BLaER1 (cell line): ENCODE measurements around the gene ELF5.

Experiments
- H3K27ac ChIP-seq: shearing (Covaris generic); formaldehyde crosslinking; 2 replicates; pipeline ENCODE4 v1.8.1; 2022
- H3K27me3 ChIP-seq: shearing (Covaris generic); formaldehyde crosslinking; 2 replicates; pipeline ENCODE4 v1.8.1; 2022
- H3K36me3 ChIP-seq: shearing (Covaris generic); formaldehyde crosslinking; 2 replicates; pipeline ENCODE4 v1.8.1; 2022
- H3K4me1 ChIP-seq: shearing (Covaris generic); formaldehyde crosslinking; 2 replicates; pipeline ENCODE4 v1.8.1; 2022
- H3K4me2 ChIP-seq: shearing (Covaris generic); formaldehyde crosslinking; 2 replicates; pipeline ENCODE4 v1.8.1; 2022
- H3K4me3 ChIP-seq: shearing (Covaris generic); formaldehyde crosslinking; 2 replicates; pipeline ENCODE4 v1.8.1; 2022
- H3K9ac ChIP-seq: shearing (Covaris generic); formaldehyde crosslinking; 2 replicates; pipeline ENCODE4 v1.8.1; 2022
- H3K9me3 ChIP-seq: shearing (Covaris generic); formaldehyde crosslinking; 2 replicates; pipeline ENCODE4 v1.8.1; 2022
- H4K20me1 ChIP-seq: shearing (Covaris generic); formaldehyde crosslinking; 2 replicates; pipeline ENCODE4 v1.8.1; 2022
- Cebpa-rat ChIP-seq: shearing (Covaris generic); IDR thresholded peaks from 2 replicates; pipeline ENCODE4 v1.8.1; 2022

ELF5 gene

GRCh38 chr11:34540870-34541269 lies 27.3 kb upstream of the ELF5 start:
- H3K27ac ChIP-seq: no peak overlapping the region
- no peaks in the 10 kb centered on the region for H3K4me1 ChIP-seq
- H3K4me2 ChIP-seq: no peak overlapping the region
- H3K36me3 ChIP-seq: no peaks in the 10 kb centered on the region
- H3K9me3 ChIP-seq: no peaks in the 10 kb centered on the region
- H3K27me3 ChIP-seq: no peaks in the 10 kb centered on the region
- H4K20me1 ChIP-seq: no peaks in the 10 kb centered on the region
- H3K9ac ChIP-seq: no peak overlapping the region
- no peak overlapping the region for H3K4me3 ChIP-seq
- TF ChIP-seq Cebpa-rat: no peak

GRCh38 chr11:34537636-34538035 lies 24.0 kb upstream of the ELF5 start:
- no peaks in the 10 kb centered on the region for H3K36me3 ChIP-seq

GRCh38 chr11:34536056-34536455 lies 22.5 kb upstream of the ELF5 start:
- Histone ChIP-seq H3K9ac (no peak overlapping the region), H3K36me3 (no peaks in the 10 kb centered on the region), H3K4me2 (no peak overlapping the region), H3K27ac (no peak overlapping the region), H3K27me3 (no peaks in the 10 kb centered on the region), H3K4me1 (no peaks in the 10 kb centered on the region), H4K20me1 (no peaks in the 10 kb centered on the region), H3K4me3 (no peak overlapping the region), H3K9me3 (peaks cover 13% of the 10 kb centered on the region; the same call in 1 of the 2 replicates)
- no peak for TF ChIP-seq Cebpa-rat

More at GRCh38 chr11:34537636-34538035, 24.0 kb upstream of the ELF5 start:
- H3K4me2 ChIP-seq: no peak overlapping the region
- H3K27me3 ChIP-seq: no peaks in the 10 kb centered on the region
- H3K4me3 ChIP-seq: no peak overlapping the region
- H3K9me3 ChIP-seq: peaks cover 13% of the 10 kb centered on the region; the same call in 1 of the 2 replicates
- H3K4me1 ChIP-seq: no peaks in the 10 kb centered on the region
- TF ChIP-seq Cebpa-rat: no peak
- no peak overlapping the region for H3K27ac ChIP-seq
- H3K9ac ChIP-seq: no peak overlapping the region
- H4K20me1 ChIP-seq: no peaks in the 10 kb centered on the region

- H4K20me1 ChIP-seq: no peaks in the 10 kb centered on the region
- H3K4me2 ChIP-seq: no peak overlapping the region
- no peak overlapping the region for H3K27ac ChIP-seq
- TF ChIP-seq Cebpa-rat: no peak
- H3K4me1 ChIP-seq: no peaks in the 10 kb centered on the region
- H3K9me3 ChIP-seq: peaks cover 13% of the 10 kb centered on the region; the same call in 1 of the 2 replicates
- H3K36me3 ChIP-seq: no peaks in the 10 kb centered on the region
- no peak overlapping the region for H3K4me3 ChIP-seq
- H3K27me3 ChIP-seq: no peaks in the 10 kb centered on the region
- H3K9ac ChIP-seq: no peak overlapping the region
Observed at GRCh38 chr11:34534826-34535225, 21.2 kb upstream of the ELF5 start.

GRCh38 chr11:34531663-34532062 lies 18.1 kb upstream of the ELF5 start:
- no peak for TF ChIP-seq Cebpa-rat

GRCh38 chr11:34530545-34531234 lies 17.1 kb upstream of the ELF5 start:
- no peaks in the 10 kb centered on the region for H3K36me3 ChIP-seq
- no peak overlapping the region for H3K27ac ChIP-seq
- no peak overlapping the region for H3K4me3 ChIP-seq
- H3K4me1 ChIP-seq: no peaks in the 10 kb centered on the region
- H3K27me3 ChIP-seq: no peaks in the 10 kb centered on the region
- no peak for TF ChIP-seq Cebpa-rat
- no peaks in the 10 kb centered on the region for H4K20me1 ChIP-seq
- no peak overlapping the region for H3K9ac ChIP-seq
- H3K9me3 ChIP-seq: peaks cover 13% of the 10 kb centered on the region; the same call in 1 of the 2 replicates
- H3K4me2 ChIP-seq: no peak overlapping the region

More at GRCh38 chr11:34531663-34532062, 18.1 kb upstream of the ELF5 start:
- no peak overlapping the region for H3K27ac ChIP-seq
- no peak overlapping the region for H3K4me2 ChIP-seq
- H4K20me1 ChIP-seq: no peaks in the 10 kb centered on the region
- peaks cover 13% of the 10 kb centered on the region; the same call in 1 of the 2 replicates for H3K9me3 ChIP-seq
- H3K4me3 ChIP-seq: no peak overlapping the region
- no peaks in the 10 kb centered on the region for H3K4me1 ChIP-seq
- no peaks in the 10 kb centered on the region for H3K36me3 ChIP-seq
- H3K27me3 ChIP-seq: no peaks in the 10 kb centered on the region
- H3K9ac ChIP-seq: no peak overlapping the region

- H3K4me2 ChIP-seq: no peak overlapping the region
- peaks cover 6% of the 10 kb centered on the region; the same call in 1 of the 2 replicates for H3K9me3 ChIP-seq
- H3K4me1 ChIP-seq: no peaks in the 10 kb centered on the region
- no peak for TF ChIP-seq Cebpa-rat
- H3K27ac ChIP-seq: no peak overlapping the region
- H3K36me3 ChIP-seq: no peaks in the 10 kb centered on the region
- no peaks in the 10 kb centered on the region for H3K27me3 ChIP-seq
- H4K20me1 ChIP-seq: no peaks in the 10 kb centered on the region
- no peak overlapping the region for H3K9ac ChIP-seq
- no peak overlapping the region for H3K4me3 ChIP-seq
Observed at GRCh38 chr11:34529643-34530042, 16.0 kb upstream of the ELF5 start.

- Histone ChIP-seq H3K27ac (no peak overlapping the region), H3K9me3 (no peaks in the 10 kb centered on the region), H3K27me3 (no peaks in the 10 kb centered on the region), H3K9ac (no peak overlapping the region), H3K4me2 (no peak overlapping the region), H3K4me3 (no peak overlapping the region), H3K36me3 (no peaks in the 10 kb centered on the region), H4K20me1 (no peaks in the 10 kb centered on the region), H3K4me1 (no peaks in the 10 kb centered on the region)
- TF ChIP-seq Cebpa-rat: no peak
Observed at GRCh38 chr11:34528072-34528471, 14.5 kb upstream of the ELF5 start.

- H3K36me3 ChIP-seq: no peaks in the 10 kb centered on the region
- no peak for TF ChIP-seq Cebpa-rat
- no peaks in the 10 kb centered on the region for H3K27me3 ChIP-seq
- H4K20me1 ChIP-seq: no peaks in the 10 kb centered on the region
- no peak overlapping the region for H3K9ac ChIP-seq
- no peak overlapping the region for H3K27ac ChIP-seq
- no peaks in the 10 kb centered on the region for H3K4me1 ChIP-seq
- no peaks in the 10 kb centered on the region for H3K9me3 ChIP-seq
- no peak overlapping the region for H3K4me3 ChIP-seq
- H3K4me2 ChIP-seq: peak overlapping the region; percentile 33; the same call in 1 of the 2 replicates
Observed at GRCh38 chr11:34525888-34526657, 12.5 kb upstream of the ELF5 start.

- H3K4me3 ChIP-seq: no peak overlapping the region
- no peak overlapping the region for H3K4me2 ChIP-seq
- no peaks in the 10 kb centered on the region for H3K9me3 ChIP-seq
- H3K36me3 ChIP-seq: no peaks in the 10 kb centered on the region
- TF ChIP-seq Cebpa-rat: no peak
- H3K27ac ChIP-seq: no peak overlapping the region
- no peaks in the 10 kb centered on the region for H3K27me3 ChIP-seq
- no peaks in the 10 kb centered on the region for H3K4me1 ChIP-seq
- H4K20me1 ChIP-seq: no peaks in the 10 kb centered on the region
- no peak overlapping the region for H3K9ac ChIP-seq
Observed at GRCh38 chr11:34525098-34525497, 11.5 kb upstream of the ELF5 start.
